K562 (cell line): ENCODE measurements around the gene FGFR1OP2.

Experiments
- CBX2 ChIP-seq: fragments of 200-600 bp; sonication (generic); IDR thresholded peaks from one replicate; pipeline ENCODE4 v1.6.1; 2012; ENCODE audit warnings: mild to moderate bottlenecking, low read length, inconsistent platforms; ENCODE audit not compliant: insufficient read depth, poor library complexity, severe bottlenecking
- CREB5 ChIP-seq: fragments of 250-450 bp; sonication (Bioruptor Pico); IDR thresholded peaks from 2 replicates; pipeline ENCODE4 v1.5.0; 2020; ENCODE audit warnings: mild to moderate bottlenecking
- HCFC1 ChIP-seq: IDR thresholded peaks from 2 replicates; pipeline ENCODE4 v1.6.1; 2012; ENCODE audit warnings: low read depth, low read length, improper control_type of control experiment
- MAFG ChIP-seq: fragments of 450-650 bp; conservative IDR thresholded peaks from 2 replicates; pipeline ENCODE4 v1.6.1; 2016; ENCODE audit warnings: missing genetic modification characterization, missing compliant biosample characterization
- MCM3 ChIP-seq: fragments of 450-650 bp; IDR thresholded peaks from 2 replicates; pipeline ENCODE4 v1.6.1; 2016
- POLR2G ChIP-seq: fragments of 200-400 bp; formaldehyde crosslinking; IDR thresholded peaks from 2 replicates; pipeline ENCODE4 v1.6.1; 2017; ENCODE audit warnings: low read depth, mild to moderate bottlenecking, antibody characterized with exemption, low read length, moderate library complexity
- TARDBP ChIP-seq: fragments of 450-650 bp; IDR thresholded peaks from 2 replicates; pipeline ENCODE4 v1.6.1; 2016
- ZFP36 ChIP-seq: fragments of 150-350 bp; IDR thresholded peaks from 2 replicates; pipeline ENCODE4 v1.6.1; 2018; ENCODE audit warnings: low read length, low read depth; ENCODE audit not compliant: partially characterized antibody
- ZSCAN29 ChIP-seq: fragments of 450-650 bp; IDR thresholded peaks from 2 replicates; pipeline ENCODE4 v1.6.1; 2017

GRCh38 chr12:27008081-27008480, 69.8 kb downstream of the FGFR1OP2 start:
- no peak for TF ChIP-seq MAFG
- TF ChIP-seq TARDBP: no peak
- no peak for TF ChIP-seq ZFP36
- TF ChIP-seq CBX2: no peak
- TF ChIP-seq MCM3: no peak
- TF ChIP-seq ZSCAN29: no peak
- no peak for TF ChIP-seq CREB5 (CRISPR knock-in tag)
- TF ChIP-seq HCFC1: no peak
- no peak for TF ChIP-seq POLR2G
